Peyer's patch (tissue), 4 donors: ENCODE results near the gene TECPR2.

Experiments used
- POLR2A ChIP-seq, 2 donors: fragments of 450-650 bp; IDR thresholded peaks; one replicate each; pipeline ENCODE4 v1.5.1; 2017; ENCODE audit warnings: antibody characterized with exemption in 2 of 2, mild to moderate bottlenecking in 2 of 2, moderate library complexity in 2 of 2
- TF ChIP-seq, protein P1 (sequence below), 6 experiments: fragments of 450-650 bp in 4 of 6; fragments of 200-600 bp in 2 of 6; sonication (generic) in 1 of 6; IDR thresholded peaks; one replicate each; pipeline ENCODE4 v1.5.1; 2017 to 2019; ENCODE audit warnings: antibody characterized with exemption in 6 of 6, mild to moderate bottlenecking in 3 of 6, moderate library complexity in 1 of 6

DNA sequence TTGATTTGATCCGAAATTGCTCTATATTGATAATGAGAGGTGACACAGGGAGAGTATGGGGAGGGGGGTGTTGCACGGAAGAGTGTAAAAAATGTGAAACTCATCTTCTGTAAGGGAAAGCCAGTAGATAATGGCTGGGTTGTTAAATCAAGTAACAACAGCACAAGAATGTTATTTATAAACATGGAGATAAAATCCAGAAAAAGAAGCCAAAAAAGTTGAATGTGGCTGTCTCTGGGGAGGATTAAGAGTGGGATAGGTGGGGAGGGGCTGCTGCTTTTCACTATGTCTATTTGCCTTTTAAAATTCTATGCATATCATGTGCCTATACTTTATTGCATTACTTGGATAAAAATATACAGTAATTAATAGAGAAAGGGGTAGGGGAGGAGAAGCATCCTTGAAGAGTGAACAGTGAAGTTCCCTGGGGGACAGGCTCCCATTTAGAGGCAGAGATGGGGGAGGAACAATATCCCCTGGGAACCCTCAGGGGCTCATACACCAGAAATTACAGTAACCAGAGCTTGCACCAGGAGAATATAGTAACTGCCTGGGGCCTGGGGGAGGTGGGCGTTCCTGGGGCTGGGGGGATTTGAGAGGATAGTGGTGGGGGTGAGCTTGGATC lies 186.0 kb downstream of the TECPR2 start:
- TF ChIP-seq, protein P1, sequence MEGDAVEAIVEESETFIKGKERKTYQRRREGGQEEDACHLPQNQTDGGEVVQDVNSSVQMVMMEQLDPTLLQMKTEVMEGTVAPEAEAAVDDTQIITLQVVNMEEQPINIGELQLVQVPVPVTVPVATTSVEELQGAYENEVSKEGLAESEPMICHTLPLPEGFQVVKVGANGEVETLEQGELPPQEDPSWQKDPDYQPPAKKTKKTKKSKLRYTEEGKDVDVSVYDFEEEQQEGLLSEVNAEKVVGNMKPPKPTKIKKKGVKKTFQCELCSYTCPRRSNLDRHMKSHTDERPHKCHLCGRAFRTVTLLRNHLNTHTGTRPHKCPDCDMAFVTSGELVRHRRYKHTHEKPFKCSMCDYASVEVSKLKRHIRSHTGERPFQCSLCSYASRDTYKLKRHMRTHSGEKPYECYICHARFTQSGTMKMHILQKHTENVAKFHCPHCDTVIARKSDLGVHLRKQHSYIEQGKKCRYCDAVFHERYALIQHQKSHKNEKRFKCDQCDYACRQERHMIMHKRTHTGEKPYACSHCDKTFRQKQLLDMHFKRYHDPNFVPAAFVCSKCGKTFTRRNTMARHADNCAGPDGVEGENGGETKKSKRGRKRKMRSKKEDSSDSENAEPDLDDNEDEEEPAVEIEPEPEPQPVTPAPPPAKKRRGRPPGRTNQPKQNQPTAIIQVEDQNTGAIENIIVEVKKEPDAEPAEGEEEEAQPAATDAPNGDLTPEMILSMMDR (IDR thresholded peaks at IDR 0.05), result no peak
- no peak for TF ChIP-seq POLR2A (IDR thresholded peaks at IDR 0.05)
